ENCODE data around the gene CPLANE1.
"Not testable (repeated sequence)": the region's sequence is repeated elsewhere in the genome, so short reads cannot be mapped to it uniquely, and the experiment has no call there.

DNA sequence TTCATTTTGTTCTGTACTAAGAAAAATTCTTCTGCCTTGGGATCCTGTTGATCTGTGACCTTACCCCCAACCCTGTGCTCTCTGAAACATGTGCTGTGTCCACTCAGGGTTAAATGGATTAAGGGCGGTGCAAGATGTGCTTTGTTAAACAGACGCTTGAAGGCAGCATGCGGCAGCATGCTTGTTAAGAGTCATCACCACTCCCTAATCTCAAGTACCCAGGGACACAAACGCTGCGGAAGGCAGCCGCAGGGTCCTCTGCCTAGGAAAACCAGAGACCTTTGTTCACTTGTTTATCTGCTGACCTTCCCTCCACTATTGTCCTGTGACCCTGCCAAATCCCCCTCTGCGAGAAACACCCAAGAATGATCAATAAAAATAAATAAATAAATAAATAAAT, 47.1 kb upstream of the CPLANE1 start:
- TF ChIP-seq CTCF (IDR thresholded peaks at IDR 0.05); EP300 (IDR thresholded peaks at IDR 0.05; ENCODE audit: low read depth): not testable (repeated sequence)

All from transverse colon (tissue), 3 donors.